SHP77 (cell line): ENCODE data around the gene ARL6IP5.

Experiments
- DNase-seq, 2 experiments: peaks; one replicate each; lab custom pipeline; 2025; lab: John Stamatoyannopoulos, UW

Gene ARL6IP5, protein sequence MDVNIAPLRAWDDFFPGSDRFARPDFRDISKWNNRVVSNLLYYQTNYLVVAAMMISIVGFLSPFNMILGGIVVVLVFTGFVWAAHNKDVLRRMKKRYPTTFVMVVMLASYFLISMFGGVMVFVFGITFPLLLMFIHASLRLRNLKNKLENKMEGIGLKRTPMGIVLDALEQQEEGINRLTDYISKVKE

GRCh38 chr3:69084326-69085167 is at the start of gene ARL6IP5:
Gene ARL6IP5 (plus strand): TSS chr3:69084937. CDS start chr3:69085048, 111 bp downstream.
- peak; percentile 79 to 90 for DNase-seq

DNA sequence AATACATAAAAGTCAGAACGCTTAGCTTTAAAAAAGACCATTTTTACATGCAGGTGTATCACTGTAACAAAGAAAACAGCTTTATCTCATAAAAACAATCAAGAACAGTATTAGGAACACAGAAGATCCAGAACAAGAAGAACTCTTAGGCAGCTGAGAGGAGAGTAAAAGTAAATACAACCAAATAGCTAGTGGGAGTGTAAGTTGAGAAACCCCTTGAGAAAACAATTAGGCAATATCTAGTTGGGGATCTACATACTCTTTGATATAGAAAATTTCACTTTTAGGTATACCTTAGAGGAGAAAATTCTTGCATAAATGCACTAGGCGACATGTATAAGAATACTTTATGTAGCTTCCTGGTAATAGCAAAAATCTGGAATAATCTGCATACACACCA is 40.1 kb upstream of the ARL6IP5 start:
- DNase-seq = no peak

DNA sequence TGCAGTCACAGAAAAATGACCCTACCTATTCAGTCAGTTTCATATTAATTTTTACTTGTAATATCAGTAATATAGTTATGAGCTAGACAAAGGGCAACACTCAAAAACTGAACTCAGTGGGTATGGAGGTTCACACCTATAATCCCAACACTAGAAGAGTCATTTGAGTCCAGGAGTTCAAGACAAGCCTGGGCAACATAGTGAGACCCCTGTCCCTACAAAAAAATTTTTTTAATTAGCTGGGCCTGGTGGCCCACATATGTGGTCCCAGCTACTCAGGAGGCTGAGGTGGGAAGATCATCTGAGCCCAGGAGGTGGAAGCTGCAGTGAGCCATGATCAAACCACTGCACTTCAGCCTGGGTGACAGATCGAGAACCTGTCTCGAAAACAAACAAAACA is 35.7 kb upstream of the ARL6IP5 start:
- no peak for DNase-seq

GRCh38 chr3:69051756-69052471 is 32.8 kb upstream of the ARL6IP5 start, which contains the start of gene TMF1:
Gene TMF1 (minus strand): TSS chr3:69052333. CDS start chr3:69052086, 247 bp downstream.
- DNase-seq = no peak

- DNase-seq = no peak
These were observed 32.3 kb upstream of the ARL6IP5 start for GRCh38 chr3:69052472-69052898.

DNA sequence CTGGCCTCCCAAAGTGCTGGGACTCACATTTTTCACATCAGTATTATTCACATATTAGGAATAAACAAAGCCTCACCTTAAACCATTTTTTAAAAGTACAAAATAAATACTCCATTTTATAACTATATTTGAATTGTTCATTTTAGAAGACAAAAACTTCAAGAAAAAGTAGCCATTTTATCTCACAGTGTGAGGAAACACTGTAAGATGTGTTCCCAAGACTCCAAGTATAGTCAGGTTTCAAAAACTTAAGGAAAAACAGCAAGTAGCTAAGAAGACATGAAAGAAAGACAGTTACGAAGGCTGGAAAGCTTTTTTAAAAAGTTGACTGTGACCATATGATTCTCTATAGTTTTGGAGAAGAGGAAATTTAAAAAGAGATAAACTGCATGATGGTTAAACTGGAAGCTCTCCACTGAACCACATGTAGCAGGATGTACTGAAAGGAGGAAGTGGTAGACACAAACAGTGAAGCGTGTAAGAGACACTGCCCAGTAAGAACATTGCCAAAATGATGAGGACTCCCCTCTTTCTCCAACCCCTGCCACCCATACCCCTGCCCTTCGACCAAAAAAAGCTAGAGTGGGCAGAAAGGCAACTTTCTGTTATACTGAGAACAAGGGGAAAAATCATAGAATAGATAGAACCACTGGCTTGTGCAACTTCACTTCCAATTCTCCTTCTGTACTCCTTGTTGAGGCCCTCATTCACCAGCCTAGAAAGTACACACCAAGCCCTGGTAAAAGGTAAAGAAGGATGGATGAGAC is 26.4 kb upstream of the ARL6IP5 start:
- DNase-seq = no peak

GRCh38 chr3:69058947-69059224 is 25.9 kb upstream of the ARL6IP5 start:
- DNase-seq = no peak

- DNase-seq = no peak
These were observed 25.0 kb upstream of the ARL6IP5 start for GRCh38 chr3:69059688-69060087.

DNA sequence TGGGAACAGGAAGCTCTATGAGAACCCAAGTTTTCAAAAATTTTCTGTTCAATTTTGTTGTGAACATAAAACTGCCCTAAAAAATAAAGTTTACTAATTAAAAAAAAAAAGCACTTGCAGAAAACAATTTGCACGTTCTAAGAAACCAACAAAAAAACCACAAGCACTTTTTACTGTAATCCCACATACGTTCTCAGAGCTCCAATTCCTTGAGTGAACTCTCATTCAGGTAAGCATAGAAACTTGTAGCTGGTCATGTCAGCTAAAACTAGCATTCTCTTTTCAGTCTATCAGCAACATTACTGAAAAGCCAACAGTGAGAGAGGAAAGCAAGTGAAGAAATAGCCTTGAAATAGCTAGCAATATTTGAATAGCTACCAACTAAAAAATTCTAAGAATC is 21.1 kb upstream of the ARL6IP5 start:
- no peak for DNase-seq

DNA sequence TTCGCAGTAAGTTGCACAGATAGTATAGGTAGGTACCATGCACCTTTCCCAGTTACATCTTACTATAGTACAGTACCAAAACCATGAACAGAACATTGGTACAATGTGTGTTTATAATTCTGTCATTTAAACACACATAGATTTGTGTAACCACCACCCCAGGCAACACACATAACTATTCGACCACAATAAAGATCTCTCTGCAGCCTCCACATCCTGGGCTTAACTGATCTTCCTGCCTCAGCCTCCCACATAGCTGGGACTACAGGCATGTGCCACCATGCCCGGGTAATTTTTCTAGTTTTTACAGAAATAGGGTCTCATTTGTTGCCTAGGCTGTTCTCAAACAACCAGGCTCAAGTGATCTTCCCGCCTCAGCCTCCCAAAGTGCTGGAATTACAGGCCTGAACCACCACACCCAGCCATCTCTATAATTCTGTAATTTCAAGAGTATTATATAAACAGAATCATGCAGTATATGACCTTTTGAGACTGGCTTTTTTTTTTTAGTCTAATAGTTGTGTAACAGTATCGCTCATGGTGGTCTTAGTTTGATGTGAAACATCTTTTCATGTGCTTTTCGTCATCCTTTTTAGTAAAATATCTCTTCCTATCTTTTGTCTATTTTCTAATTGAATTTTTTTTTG is 19.3 kb upstream of the ARL6IP5 start:
- no peak for DNase-seq

DNA sequence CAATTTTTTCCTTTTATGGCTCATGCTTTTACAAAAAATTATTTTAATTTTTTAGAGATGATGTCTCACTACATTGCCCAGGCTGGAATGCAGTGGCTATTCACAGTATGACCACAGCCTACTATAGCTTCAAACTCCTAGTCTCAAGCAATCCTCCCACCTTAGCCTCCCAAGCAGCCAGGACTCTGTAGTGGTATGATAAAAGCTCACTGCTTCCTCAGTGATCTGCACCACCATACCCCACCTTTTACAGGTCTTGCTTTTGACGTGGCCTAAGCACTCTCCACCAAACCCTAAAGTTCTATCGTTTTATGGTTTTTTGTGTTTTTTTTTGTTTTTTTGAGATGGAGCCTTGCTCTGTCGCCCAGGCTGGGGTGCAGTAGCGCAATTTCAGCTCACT is 18.6 kb upstream of the ARL6IP5 start:
- DNase-seq = no peak

DNA sequence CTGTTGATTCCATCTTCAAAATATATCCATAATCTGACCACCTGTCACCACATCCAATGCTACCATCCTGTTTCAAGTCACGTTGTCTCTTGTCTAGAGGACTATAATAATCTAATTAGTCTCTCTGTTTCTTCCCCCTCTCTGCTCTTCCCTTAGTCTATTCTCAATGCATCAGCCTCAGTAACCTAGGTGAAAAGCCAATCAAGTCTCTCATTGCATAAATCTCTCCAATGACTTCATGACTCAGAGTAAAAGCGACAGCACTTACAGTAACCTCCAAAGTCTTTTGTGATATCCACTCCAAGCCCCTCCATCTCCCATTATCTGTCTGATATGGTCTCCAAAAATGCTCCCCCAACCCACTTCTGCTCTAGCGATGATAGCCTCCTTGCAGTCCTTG is 11.8 kb upstream of the ARL6IP5 start:
- DNase-seq = no peak

DNA sequence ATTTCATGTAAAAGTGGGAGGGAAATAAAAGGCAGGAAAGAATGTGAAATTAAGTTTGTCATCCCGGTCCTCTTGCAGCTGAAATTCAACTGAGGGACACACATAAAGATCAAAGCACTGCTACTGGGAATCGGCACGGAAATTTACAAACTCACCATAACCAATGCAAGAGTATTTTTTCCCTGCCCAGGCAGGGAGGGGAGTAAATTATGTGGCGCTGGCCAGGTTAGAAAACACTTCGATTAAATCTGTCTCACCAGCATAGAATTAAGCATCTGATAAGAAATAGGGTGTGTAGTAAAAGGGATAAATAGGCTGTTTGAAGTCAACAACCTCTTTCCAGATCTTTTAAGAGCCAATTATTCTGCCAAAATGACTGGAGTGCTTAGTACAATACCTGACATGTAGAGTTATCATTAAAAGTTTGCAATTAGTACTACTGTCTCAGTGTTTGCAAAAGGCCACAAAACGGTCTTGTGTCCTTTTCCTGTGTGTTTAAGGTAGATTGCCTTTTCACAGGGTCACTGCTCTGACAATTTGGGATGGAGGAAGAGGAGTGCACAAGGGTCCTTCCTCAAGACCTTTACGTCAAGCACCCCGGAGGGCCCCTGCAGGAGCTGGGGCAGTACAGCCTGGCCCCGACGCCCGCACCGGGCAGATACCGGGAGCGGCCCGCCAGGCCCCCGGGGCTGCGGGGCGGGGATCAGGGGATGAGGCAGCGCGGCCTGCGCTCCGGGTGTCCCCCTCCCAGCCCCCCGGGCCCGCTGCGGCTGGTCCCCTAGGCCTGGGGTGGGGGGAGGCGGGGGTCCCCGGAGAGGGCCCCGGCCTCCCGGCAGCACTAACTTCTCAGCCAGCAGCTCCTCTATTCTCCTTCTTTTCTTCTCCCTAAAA is 5.2 kb upstream of the ARL6IP5 start:
- peak in 1 of 2 experiments; percentile 10 for DNase-seq

DNA sequence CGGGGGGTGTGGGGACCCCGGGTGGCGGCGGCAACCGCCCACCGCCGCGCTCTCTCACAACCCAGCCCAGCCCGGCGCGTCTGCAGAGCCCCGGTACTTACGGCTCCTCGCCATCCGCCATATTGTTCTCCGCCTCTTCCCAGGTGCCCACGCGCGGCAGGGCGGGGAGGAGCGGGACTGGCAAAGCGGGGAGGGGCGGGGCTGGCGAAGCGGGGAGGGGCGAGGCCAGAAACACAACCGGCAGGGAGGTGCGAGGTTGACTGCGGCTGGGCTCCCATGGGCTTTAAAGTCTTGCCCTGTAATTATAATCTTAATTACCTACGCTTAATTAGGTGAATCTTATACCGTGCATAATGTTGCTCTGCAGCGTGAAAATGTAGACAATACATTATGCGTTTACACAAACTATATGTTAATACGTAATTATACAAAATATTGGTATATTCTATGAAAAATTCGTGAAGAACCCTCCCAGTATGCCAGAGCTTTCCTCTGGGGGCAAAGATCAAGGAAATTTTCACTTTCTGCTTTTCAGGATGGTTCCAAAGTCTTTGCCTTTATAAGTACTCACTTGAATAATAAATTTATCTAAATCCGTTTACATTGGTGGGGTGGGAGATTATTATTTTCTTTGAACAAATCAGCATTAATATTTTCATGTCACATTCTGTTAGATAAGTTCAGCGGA is 4.4 kb upstream of the ARL6IP5 start, which contains the start of gene UBA3:
TSS of gene UBA3 (minus strand) at position 133 of the 688 bp plus-strand sequence. CDS start at position 121, 12 bp downstream.
- DNase-seq = peak; percentile 63 to 87

- no peak for DNase-seq
These were observed 3.0 kb upstream of the ARL6IP5 start for GRCh38 chr3:69081583-69082262.

DNA sequence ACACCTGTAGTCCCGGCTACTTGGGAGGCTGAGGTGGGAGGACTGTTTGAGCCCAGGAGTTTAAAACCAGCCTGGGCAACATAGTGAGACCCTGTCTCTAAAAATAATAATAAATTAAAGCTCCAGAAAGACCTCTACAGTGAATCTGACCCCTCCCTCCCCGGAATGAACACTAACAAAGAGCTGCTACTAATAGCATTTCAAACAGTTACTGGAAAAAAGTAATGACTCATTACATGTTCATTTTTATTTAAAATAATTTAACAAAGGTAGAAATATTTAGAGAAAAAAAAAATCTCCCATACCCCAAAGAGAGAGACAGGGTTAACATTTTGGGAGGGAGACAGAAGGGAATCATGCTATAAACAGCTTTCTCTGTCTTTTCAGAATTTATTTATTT is 2.4 kb upstream of the ARL6IP5 start:
- no peak for DNase-seq

GRCh38 chr3:69082805-69083204 is 1.9 kb upstream of the ARL6IP5 start:
- DNase-seq = no peak

DNA sequence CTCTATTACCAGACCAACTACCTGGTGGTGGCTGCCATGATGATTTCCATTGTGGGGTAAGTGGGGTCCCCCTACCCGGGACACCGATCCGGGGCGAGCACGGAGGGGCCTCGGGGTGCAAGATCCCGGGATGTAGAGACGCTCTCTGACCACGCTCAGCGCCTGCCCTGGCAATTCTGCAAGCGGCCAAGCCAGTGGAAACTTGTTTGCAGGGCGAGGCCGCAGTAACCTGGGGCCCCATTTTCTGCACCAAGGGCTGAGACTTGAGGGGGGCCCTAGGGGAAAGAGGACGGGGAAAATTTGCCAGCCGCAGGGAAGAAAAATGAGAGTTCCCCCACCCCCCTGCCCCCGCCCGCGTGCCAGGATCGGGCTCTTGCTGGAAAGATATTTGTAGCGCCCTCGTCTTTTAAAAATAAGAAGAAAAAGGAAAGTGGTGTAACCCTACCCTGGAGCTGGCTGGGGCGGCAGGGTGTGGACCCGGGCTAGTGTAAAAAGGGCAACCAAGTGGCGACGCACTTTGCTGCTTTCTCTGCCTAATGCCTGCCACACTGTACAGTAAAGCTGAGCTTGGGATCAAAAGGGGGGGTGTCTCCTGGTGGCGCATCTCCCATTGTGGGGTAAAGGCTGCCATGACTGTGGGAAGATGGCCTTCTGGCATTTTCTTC is 563 bp downstream of the ARL6IP5 start:
- peak in 1 of 2 experiments; percentile 5 for DNase-seq
